HCT116 (cell line): ENCODE measurements around the gene TMCC3.
"Not testable (repeated sequence)": the region's sequence is repeated elsewhere in the genome, so short reads cannot be mapped to it uniquely, and the experiment has no call there.

Experiments used
- ATF3 ChIP-seq: IDR thresholded peaks from 2 replicates; pipeline ENCODE4 v1.6.1; 2012
- YY1 ChIP-seq: IDR thresholded peaks from 2 replicates; pipeline ENCODE4 v1.6.1; 2011; ENCODE audit warnings: low read length, low read depth, moderate library complexity, mild to moderate bottlenecking; ENCODE audit not compliant: insufficient replicate concordance; ENCODE audit errors: extremely low read depth
- TF ChIP-seq, protein P1 (sequence below), 3 experiments: fragments of 200-600 bp in 1 of 3; sonication (generic) in 1 of 3; IDR thresholded peaks in 2 of 3; conservative IDR thresholded peaks in 1 of 3; 2 replicates each; pipeline ENCODE4 v1.5.1; 2012 to 2017; ENCODE audit warnings: low read depth in 2 of 3, low read length in 2 of 3, antibody characterized with exemption in 1 of 3, borderline replicate concordance in 1 of 3, control low read depth in 1 of 3, mild to moderate bottlenecking in 1 of 3, mixed read lengths in 1 of 3, mixed run types in 1 of 3, moderate library complexity in 1 of 3; ENCODE audit not compliant: insufficient read depth in 1 of 3

GRCh38 chr12:94692826-94693225 lies 42.5 kb upstream of the TMCC3 start:
- TF ChIP-seq YY1, ATF3: not testable (repeated sequence)
- TF ChIP-seq, protein P1, sequence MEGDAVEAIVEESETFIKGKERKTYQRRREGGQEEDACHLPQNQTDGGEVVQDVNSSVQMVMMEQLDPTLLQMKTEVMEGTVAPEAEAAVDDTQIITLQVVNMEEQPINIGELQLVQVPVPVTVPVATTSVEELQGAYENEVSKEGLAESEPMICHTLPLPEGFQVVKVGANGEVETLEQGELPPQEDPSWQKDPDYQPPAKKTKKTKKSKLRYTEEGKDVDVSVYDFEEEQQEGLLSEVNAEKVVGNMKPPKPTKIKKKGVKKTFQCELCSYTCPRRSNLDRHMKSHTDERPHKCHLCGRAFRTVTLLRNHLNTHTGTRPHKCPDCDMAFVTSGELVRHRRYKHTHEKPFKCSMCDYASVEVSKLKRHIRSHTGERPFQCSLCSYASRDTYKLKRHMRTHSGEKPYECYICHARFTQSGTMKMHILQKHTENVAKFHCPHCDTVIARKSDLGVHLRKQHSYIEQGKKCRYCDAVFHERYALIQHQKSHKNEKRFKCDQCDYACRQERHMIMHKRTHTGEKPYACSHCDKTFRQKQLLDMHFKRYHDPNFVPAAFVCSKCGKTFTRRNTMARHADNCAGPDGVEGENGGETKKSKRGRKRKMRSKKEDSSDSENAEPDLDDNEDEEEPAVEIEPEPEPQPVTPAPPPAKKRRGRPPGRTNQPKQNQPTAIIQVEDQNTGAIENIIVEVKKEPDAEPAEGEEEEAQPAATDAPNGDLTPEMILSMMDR (IDR thresholded peaks at IDR 0.05 in 2 of 3, conservative IDR thresholded peaks at IDR 0.05 in 1 of 3; ENCODE audit: borderline replicate concordance in 1 of 3, insufficient read depth in 1 of 3, low read depth in 2 of 3, low read length in 2 of 3): not testable (repeated sequence)
